LoVo (cell line): ENCODE results near the gene KIAA1958.

Source experiments
- DNase-seq: peaks from one replicate; pipeline ENCODE4 v3.0.0-alpha.2; 2016; ENCODE audit warnings: low spot score

Gene KIAA1958

DNA sequence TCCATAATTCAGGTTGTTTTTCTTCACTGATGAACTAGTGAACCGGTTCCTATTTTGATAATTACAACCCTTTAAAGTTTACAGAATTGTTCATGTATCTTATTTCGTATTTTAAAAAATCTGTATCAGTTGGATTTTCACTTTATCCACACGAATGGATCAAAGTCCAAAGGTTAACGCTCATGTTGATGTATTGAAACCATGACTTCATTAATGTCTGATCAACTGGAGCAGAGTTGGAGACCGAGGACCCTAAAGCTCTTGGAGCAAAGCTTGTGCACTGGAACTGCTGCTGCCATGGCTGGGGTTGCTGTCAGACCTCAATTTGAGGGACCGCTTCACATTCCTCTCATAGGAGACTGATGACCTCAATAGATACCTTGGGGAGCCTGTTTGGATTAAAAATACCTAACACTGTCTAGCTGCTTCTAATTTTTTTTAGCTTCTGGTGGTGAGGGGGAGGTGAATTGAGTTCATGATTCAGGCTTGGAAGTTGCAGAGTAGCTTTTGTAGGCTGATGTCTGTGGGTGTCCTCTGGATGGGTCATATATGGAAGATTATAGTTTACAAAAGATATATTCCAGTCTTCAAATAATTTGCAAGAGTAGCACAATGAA is 45.1 kb downstream of the KIAA1958 start:
- no peak for DNase-seq

- no peak for DNase-seq
Observed at GRCh38 chr9:112532427-112532826, 45.8 kb downstream of the KIAA1958 start.

- DNase-seq = no peak
Observed at GRCh38 chr9:112533660-112534059, 47.0 kb downstream of the KIAA1958 start.

- DNase-seq = no peak
Observed at GRCh38 chr9:112535301-112535700, 48.7 kb downstream of the KIAA1958 start.

DNA sequence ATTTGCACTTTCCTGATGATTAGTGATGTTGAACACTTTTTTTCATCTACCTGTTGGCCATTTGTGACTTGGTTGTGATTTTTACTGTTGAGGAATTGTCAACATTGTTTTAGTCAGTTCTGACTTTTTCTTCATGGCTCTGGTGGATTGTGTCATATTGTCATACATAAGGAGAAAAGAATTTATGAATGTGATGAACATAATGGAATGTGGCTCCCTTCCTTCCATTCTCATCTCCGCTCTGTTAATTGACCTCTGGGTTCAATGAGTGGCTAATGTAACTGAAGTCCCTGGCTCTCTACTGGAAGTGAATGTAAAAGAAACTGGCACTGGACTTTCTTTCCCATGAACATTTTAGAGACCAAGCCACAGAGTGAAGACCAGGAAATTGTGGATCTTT is 49.2 kb downstream of the KIAA1958 start:
- no peak for DNase-seq

DNA sequence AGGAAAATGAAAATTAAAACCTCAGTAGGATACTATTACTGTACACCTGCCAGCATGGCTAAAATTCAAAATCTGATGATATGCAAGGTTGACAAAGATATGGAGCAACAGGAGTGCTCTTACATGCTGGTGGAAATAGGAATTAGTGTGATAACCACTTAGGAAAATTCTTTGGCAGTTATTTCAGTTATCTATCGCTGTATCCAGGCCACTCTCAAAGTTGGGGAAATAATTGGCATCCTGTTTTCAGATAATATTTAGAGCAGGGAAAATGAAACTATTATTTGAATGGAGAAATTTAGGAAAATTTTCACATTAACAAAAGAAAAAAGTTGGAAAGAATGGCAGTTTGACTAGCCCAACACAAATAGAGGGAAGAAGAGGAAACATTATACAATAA is 50.9 kb downstream of the KIAA1958 start:
- no peak for DNase-seq

- no peak for DNase-seq
Observed at GRCh38 chr9:112540800-112541199, 54.2 kb downstream of the KIAA1958 start.

DNA sequence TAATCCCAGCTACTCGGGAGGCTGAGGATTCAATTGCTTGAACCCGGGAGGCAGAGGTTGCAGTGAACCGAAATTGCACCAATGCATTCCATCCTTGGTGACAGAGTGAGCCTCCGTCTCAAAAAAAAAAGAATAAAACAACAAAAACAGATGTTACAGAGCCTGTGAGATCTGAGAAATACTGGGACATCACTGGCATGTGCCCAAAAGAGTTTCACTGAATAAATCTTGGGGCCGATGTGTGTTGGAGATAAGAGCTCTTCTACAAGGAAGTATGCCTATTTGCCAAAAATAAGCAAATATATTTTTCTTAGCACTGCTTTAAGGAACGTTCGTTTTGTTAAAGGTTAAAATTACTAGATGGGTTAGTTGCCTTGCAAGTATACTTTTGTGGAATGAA is 55.1 kb downstream of the KIAA1958 start:
- no peak for DNase-seq

- DNase-seq = no peak
Observed at GRCh38 chr9:112542593-112543292, 56.1 kb downstream of the KIAA1958 start.

- DNase-seq = no peak
Observed at GRCh38 chr9:112544477-112544876, 57.9 kb downstream of the KIAA1958 start.

- DNase-seq = no peak
Observed at GRCh38 chr9:112545237-112545636, 58.6 kb downstream of the KIAA1958 start.

GRCh38 chr9:112546149-112547012 is 59.8 kb downstream of the KIAA1958 start:
- DNase-seq = no peak

- no peak for DNase-seq
Observed at GRCh38 chr9:112548051-112548440, 61.4 kb downstream of the KIAA1958 start.

GRCh38 chr9:112548836-112549595 is 62.4 kb downstream of the KIAA1958 start:
- no peak for DNase-seq

- no peak for DNase-seq
Observed at GRCh38 chr9:112550531-112550930, 63.9 kb downstream of the KIAA1958 start.

DNA sequence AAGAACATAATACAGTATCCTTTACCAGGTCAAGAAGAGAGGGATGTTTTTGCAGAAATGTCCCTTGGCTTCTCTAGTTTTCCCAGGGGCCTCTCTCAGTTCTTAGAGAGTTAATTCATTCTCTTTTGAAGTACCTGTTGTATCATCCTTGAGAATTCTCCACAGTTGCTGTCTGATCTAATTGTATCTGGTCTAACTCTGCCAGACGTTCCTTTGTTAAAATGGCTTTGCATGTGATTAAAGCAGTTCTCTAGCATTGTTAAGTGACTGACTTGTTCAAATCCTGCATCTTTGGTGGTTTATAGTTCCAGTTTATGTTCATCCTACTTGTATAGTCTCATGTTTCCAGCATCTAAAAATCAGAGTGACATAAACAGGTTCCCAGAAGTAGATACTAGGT is 65.0 kb downstream of the KIAA1958 start:
- no peak for DNase-seq

GRCh38 chr9:112552229-112553056 is 65.8 kb downstream of the KIAA1958 start:
- no peak for DNase-seq

- no peak for DNase-seq
Observed at GRCh38 chr9:112553256-112553826, 66.7 kb downstream of the KIAA1958 start.

DNA sequence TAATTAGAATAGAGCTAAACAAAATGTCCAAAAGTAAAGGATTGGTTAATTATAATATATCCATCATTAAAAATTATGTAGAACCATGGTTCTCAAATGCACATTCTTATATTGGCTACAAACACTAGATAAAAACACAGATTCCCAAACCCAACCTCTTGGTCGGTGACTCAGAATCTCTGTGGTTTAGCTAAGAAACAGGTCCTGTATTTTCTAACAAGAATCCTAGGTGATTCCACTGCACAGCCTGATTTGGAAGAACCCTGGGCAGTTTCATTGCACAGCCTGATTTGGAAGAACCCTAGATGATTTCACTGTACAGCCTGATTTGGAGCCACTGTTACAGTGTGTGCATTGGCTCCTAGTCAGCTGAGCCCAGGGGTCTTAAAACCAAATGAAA is 67.9 kb downstream of the KIAA1958 start:
- no peak for DNase-seq

- DNase-seq = no peak
Observed at GRCh38 chr9:112555101-112555643, 68.5 kb downstream of the KIAA1958 start.
